ENCODE data around the gene TRDN.

TRDN gene

DNA sequence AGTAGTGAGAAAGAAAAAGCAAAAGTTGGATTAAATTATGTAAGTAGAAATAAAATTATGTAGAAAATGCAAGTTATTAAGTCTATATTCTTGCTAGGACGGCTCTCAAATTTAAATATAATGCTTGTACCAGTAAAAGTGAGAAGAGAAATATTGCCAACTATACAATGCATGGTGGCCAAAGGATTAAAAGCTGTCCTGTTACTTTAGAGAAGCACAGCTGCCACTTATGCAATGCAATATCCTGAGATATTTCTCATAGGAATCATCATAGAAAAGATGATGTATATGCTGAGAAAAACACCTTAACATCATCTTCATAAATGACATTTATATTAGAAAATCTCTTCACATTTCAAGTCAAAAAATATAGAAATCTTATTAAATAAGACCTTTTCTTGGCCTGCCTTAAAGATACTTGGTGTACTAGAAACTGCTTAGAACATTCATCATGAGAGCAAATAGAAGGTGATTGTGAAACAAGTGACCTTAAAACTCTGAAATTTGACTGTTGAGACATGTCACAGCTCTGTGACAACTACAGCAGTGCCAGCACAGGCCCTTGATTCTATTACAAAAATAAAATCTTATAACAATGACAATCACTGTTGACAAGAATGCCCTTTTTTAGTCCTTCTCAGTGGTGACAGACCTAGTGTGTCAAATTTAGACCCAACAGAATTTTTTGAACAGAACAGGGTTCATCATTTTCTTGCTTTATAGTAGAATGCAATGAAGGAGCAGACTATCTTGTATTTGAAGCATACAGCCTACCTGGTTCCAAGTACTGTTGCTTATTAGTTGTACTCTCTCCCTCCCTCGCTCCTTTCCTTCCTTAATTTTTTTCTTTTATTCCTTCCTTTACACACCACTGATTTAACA, 467.6 kb downstream of the TRDN start:
- DNase-seq (ENCODE audit: low read depth), result no peak

DNA sequence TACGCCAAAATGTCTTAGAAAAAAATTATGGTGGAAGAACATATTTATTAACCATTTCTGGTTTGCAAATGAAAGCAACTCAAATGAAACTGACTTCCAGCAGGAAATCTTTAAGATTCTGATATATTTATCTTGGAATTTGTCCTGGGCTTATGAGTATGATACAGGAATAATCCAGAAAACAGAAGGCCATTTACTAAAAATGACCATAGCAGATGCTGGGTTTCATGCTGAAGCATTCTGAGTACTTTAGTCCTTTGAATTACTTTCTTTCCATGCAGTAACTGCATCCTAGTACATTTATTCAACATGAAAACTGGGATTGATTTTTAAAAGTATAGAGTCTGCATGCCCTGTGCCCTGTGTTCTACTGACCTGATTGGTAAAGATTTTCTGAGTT, 468.3 kb downstream of the TRDN start:
- no peak for DNase-seq (ENCODE audit: low read depth)
